NT2/D1 (cell line): Measurements from ENCODE around the gene TMEM182.

Experiments used
- SUZ12 ChIP-seq: IDR thresholded peaks from 2 replicates; pipeline ENCODE4 v1.6.1; 2011; ENCODE audit not compliant: insufficient read length, insufficient read depth; ENCODE audit errors: extremely low read depth
- YY1 ChIP-seq: IDR thresholded peaks from 2 replicates; pipeline ENCODE4 v1.6.1; 2011; ENCODE audit not compliant: insufficient read length, insufficient read depth

GRCh38 chr2:102753563-102754159 is 8.2 kb upstream of the TMEM182 start:
- no peak for TF ChIP-seq SUZ12
- no peak for TF ChIP-seq YY1
